SU-DHL-6 (cell line): ENCODE results near the gene NUBPL.
A peak's percentile ranks its signal among the peaks of the same experiment; 100 is the strongest.

Source experiments
- H2AFZ ChIP-seq: fragments of 200-600 bp; sonication (generic); 2 replicates; pipeline ENCODE4 v1.6.1; 2014; ENCODE audit warnings: low read depth, mild to moderate bottlenecking, moderate library complexity, mixed read lengths, antibody characterized with exemption, low read length; ENCODE audit not compliant: severe bottlenecking
- H3F3A ChIP-seq: fragments of 200-600 bp; shearing (Covaris generic); 2 replicates; pipeline ENCODE4 v1.6.0; 2016; ENCODE audit warnings: antibody characterized with exemption, mild to moderate bottlenecking; ENCODE audit not compliant: insufficient read depth
- H3K27ac ChIP-seq: fragments of 200-600 bp; sonication (generic); 2 replicates; pipeline ENCODE4 v1.5.1; 2016; ENCODE audit warnings: low read depth, mild to moderate bottlenecking, low read length, moderate library complexity, mixed read lengths
- H3K27me3 ChIP-seq: fragments of 200-600 bp; sonication (generic), shearing (Covaris generic); 2 replicates; pipeline ENCODE4 v1.6.0; 2014; ENCODE audit warnings: mild to moderate bottlenecking, low read length
- H3K36me3 ChIP-seq: fragments of 200-600 bp; sonication (generic); 2 replicates; pipeline ENCODE4 v1.6.1; 2014; ENCODE audit warnings: mild to moderate bottlenecking, low read length, mixed read lengths
- H3K4me2 ChIP-seq: fragments of 300-600, 200-600 bp; shearing (Covaris generic), sonication (generic); 2 replicates; pipeline ENCODE4 v1.6.0; 2014; ENCODE audit warnings: low read length, low read depth, mild to moderate bottlenecking; ENCODE audit not compliant: poor library complexity, severe bottlenecking
- H3K4me3 ChIP-seq: fragments of 200-600 bp; sonication (generic); 2 replicates; pipeline ENCODE4 v1.5.1; 2014; ENCODE audit warnings: antibody characterized with exemption, low read length, mild to moderate bottlenecking, mixed read lengths; ENCODE audit not compliant: insufficient read depth, poor library complexity, severe bottlenecking
- H3K79me2 ChIP-seq: fragments of 200-600 bp; sonication (generic); 2 replicates; pipeline ENCODE4 v1.6.1; 2014; ENCODE audit warnings: mild to moderate bottlenecking, low read length, moderate library complexity; ENCODE audit not compliant: insufficient read depth
- H3K9ac ChIP-seq: fragments of 200-600 bp; sonication (generic); 2 replicates; pipeline ENCODE4 v1.7.0; 2014; ENCODE audit warnings: mild to moderate bottlenecking, low read length
- H3K9me2 ChIP-seq: fragments of 200-600 bp; sonication (generic); replicated peaks from 2 replicates; pipeline ENCODE4 v1.6.1; 2014; ENCODE audit warnings: low read length; ENCODE audit not compliant: insufficient read depth
- H3K9me3 ChIP-seq: fragments of 200-600 bp; sonication (generic); 2 replicates; pipeline ENCODE4 v1.6.1; 2014; ENCODE audit warnings: low read length, mixed read lengths; ENCODE audit not compliant: insufficient read depth
- H4K20me1 ChIP-seq: fragments of 200-600 bp; sonication (generic); 2 replicates; pipeline ENCODE4 v1.6.1; 2014; ENCODE audit warnings: low read depth, mild to moderate bottlenecking, antibody characterized with exemption, low read length, moderate library complexity, mixed read lengths
- EZH2phosphoT487 ChIP-seq: fragments of 200-600 bp; sonication (generic), shearing (Covaris generic); conservative IDR thresholded peaks from 2 replicates; pipeline ENCODE4 v1.6.1; 2018; ENCODE audit warnings: mild to moderate bottlenecking, antibody characterized with exemption, low read length, moderate library complexity, mixed read lengths
- TF ChIP-seq, protein P1 (sequence below): fragments of 200-600 bp; sonication (generic); IDR thresholded peaks from one replicate; pipeline ENCODE4 v1.5.1; 2017; ENCODE audit warnings: antibody characterized with exemption, mild to moderate bottlenecking, low read length, moderate library complexity; ENCODE audit not compliant: insufficient read depth, poor library complexity, severe bottlenecking

Gene NUBPL

GRCh38 chr14:31561155-31561846 lies at the start of gene NUBPL:
Gene NUBPL (plus strand): TSS chr14:31561404. CDS start chr14:31561440, 36 bp downstream.
- no peaks in the 10 kb centered on the region for H3K27me3 ChIP-seq
- TF ChIP-seq, protein P1, sequence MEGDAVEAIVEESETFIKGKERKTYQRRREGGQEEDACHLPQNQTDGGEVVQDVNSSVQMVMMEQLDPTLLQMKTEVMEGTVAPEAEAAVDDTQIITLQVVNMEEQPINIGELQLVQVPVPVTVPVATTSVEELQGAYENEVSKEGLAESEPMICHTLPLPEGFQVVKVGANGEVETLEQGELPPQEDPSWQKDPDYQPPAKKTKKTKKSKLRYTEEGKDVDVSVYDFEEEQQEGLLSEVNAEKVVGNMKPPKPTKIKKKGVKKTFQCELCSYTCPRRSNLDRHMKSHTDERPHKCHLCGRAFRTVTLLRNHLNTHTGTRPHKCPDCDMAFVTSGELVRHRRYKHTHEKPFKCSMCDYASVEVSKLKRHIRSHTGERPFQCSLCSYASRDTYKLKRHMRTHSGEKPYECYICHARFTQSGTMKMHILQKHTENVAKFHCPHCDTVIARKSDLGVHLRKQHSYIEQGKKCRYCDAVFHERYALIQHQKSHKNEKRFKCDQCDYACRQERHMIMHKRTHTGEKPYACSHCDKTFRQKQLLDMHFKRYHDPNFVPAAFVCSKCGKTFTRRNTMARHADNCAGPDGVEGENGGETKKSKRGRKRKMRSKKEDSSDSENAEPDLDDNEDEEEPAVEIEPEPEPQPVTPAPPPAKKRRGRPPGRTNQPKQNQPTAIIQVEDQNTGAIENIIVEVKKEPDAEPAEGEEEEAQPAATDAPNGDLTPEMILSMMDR: no peak
- TF ChIP-seq EZH2phosphoT487: no peak

GRCh38 chr14:31527087-31527486 lies 34.1 kb upstream of the NUBPL start:
- H3F3A ChIP-seq: no peaks in the 10 kb centered on the region
- H4K20me1 ChIP-seq: no peaks in the 10 kb centered on the region
- H3K9me2 ChIP-seq: no peaks in the 10 kb centered on the region
- TF ChIP-seq, protein P1: no peak
- TF ChIP-seq EZH2phosphoT487: no peak
- no peaks in the 10 kb centered on the region for H3K36me3 ChIP-seq
- no peaks in the 10 kb centered on the region for H3K79me2 ChIP-seq
- no peaks in the 10 kb centered on the region for H3K9me3 ChIP-seq
- H3K4me3 ChIP-seq: no peak overlapping the region
- H3K27ac ChIP-seq: no peak overlapping the region
- no peak overlapping the region for H3K4me2 ChIP-seq
- H2AFZ ChIP-seq: no peak overlapping the region
- no peak overlapping the region for H3K9ac ChIP-seq
- H3K27me3 ChIP-seq: no peaks in the 10 kb centered on the region

More at GRCh38 chr14:31561155-31561846, at the start of gene NUBPL:
- Histone ChIP-seq H3K4me3 (peak within 1 kb of the TSS; percentile 69), H2AFZ (peak within 1 kb of the TSS; percentile 92), H4K20me1 (no peaks in the 10 kb centered on the region), H3K36me3 (0 out of 2 replicates have a peak, but pooled peaks cover 2% of the 10 kb centered on the region), H3K4me2 (peak within 1 kb of the TSS; percentile 96), H3K79me2 (no peaks in the 10 kb centered on the region), H3K27ac (peak within 1 kb of the TSS; percentile 54), H3K9me2 (no peaks in the 10 kb centered on the region), H3K9ac (peak within 1 kb of the TSS; percentile 75), H3F3A (no peaks in the 10 kb centered on the region), H3K9me3 (no peaks in the 10 kb centered on the region)

GRCh38 chr14:31527546-31527945 lies 33.7 kb upstream of the NUBPL start:
- Histone ChIP-seq H3F3A (no peaks in the 10 kb centered on the region), H3K4me2 (no peak overlapping the region), H3K36me3 (no peaks in the 10 kb centered on the region), H3K4me3 (no peak overlapping the region), H3K9me2 (no peaks in the 10 kb centered on the region), H3K79me2 (no peaks in the 10 kb centered on the region), H3K9ac (no peak overlapping the region), H2AFZ (no peak overlapping the region), H3K9me3 (no peaks in the 10 kb centered on the region), H4K20me1 (no peaks in the 10 kb centered on the region), H3K27ac (no peak overlapping the region), H3K27me3 (no peaks in the 10 kb centered on the region)
- no peak for TF ChIP-seq EZH2phosphoT487
- TF ChIP-seq, protein P1: no peak
